Kidney epithelial cell (primary cell): ENCODE results near the gene CTNNBL1. TPM values are rescaled to one million over a fixed set of nuclear protein-coding genes. Genes with fewer than 3 reads are reported as not detected.

Experiments
- DNase-seq: peaks from one replicate; pipeline ENCODE4 v3.0.0-alpha.2; 2010; ENCODE audit warnings: low read depth
- H3K27me3 ChIP-seq: 2 replicates; pipeline ENCODE4 v1.6.0; 2011; ENCODE audit warnings: low read length; ENCODE audit not compliant: control insufficient read depth, insufficient read depth
- H3K36me3 ChIP-seq: 2 replicates; pipeline ENCODE4 v1.5.1; 2011; ENCODE audit warnings: low read length; ENCODE audit not compliant: control insufficient read depth, insufficient read depth
- H3K4me3 ChIP-seq: 2 replicates; pipeline ENCODE4 v1.5.1; 2011; ENCODE audit warnings: low read depth, mild to moderate bottlenecking, control low read depth, low read length
- total RNA-seq: library from RNA; depleted of rRNA; stranded (reverse); fragments of >200 nt; gene quantifications from 2 replicates; pipeline ENCODE4 v1.2.3, GENCODE V29; 2015
- TF ChIP-seq, protein P1 (sequence below): IDR thresholded peaks from 2 replicates; pipeline ENCODE4 v1.5.1; 2011; ENCODE audit warnings: mild to moderate bottlenecking, moderate library complexity, low read length, control low read depth, inconsistent platforms; ENCODE audit not compliant: insufficient read depth, poor library complexity, severe bottlenecking

The CTNNBL1 gene
- total RNA-seq, 1 donor from 2014 or later, result 40.5 TPM

DNA sequence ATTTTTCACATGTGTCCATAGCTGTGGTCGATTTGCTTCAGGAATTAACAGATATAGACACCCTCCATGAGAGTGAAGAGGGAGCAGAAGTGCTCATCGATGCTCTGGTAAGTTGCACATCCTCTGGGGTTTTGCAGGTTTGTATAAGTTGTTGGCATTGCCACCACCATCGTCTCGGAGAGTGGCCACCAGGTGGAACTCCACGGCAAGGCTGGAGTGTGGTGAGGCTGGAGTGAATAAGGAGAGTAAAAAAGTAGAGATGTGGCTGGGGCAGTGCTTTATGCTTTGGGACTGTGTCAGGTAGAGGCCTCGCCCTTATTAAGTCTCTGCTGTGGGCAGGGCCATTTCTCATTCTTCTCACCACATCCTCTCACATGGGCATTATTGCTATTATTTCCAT is 63.7 kb downstream of the CTNNBL1 start:
- H3K4me3 ChIP-seq, result no peak overlapping the region
- TF ChIP-seq, protein P1, sequence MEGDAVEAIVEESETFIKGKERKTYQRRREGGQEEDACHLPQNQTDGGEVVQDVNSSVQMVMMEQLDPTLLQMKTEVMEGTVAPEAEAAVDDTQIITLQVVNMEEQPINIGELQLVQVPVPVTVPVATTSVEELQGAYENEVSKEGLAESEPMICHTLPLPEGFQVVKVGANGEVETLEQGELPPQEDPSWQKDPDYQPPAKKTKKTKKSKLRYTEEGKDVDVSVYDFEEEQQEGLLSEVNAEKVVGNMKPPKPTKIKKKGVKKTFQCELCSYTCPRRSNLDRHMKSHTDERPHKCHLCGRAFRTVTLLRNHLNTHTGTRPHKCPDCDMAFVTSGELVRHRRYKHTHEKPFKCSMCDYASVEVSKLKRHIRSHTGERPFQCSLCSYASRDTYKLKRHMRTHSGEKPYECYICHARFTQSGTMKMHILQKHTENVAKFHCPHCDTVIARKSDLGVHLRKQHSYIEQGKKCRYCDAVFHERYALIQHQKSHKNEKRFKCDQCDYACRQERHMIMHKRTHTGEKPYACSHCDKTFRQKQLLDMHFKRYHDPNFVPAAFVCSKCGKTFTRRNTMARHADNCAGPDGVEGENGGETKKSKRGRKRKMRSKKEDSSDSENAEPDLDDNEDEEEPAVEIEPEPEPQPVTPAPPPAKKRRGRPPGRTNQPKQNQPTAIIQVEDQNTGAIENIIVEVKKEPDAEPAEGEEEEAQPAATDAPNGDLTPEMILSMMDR, result no peak
- H3K27me3 ChIP-seq, result no peaks in the 10 kb centered on the region
- H3K36me3 ChIP-seq, result no peaks in the 10 kb centered on the region
- no peak for DNase-seq

DNA sequence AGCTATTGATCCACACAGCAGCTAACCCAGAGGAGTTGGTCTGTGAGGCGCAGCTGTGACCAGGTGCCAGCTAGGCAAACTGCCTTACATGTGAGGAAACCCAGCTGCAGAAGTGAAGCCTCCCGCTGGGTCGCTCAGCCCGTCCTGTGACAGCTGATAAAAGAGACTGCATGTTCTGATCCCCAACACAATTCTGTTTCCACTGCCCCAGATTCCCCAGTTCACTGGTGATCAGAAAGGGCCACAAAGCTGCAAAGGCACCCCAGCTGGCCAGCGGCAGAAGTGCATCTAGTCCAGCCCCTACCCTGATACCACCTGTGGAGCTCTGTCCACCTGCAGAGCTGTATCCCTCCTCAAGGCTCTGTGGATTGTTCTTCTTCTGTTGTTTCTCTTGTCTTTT is 64.5 kb downstream of the CTNNBL1 start:
- Histone ChIP-seq H3K4me3 (no peak overlapping the region), H3K36me3 (no peaks in the 10 kb centered on the region), H3K27me3 (no peaks in the 10 kb centered on the region)
- DNase-seq, result no peak
- TF ChIP-seq, protein P1, result peak; percentile 16

DNA sequence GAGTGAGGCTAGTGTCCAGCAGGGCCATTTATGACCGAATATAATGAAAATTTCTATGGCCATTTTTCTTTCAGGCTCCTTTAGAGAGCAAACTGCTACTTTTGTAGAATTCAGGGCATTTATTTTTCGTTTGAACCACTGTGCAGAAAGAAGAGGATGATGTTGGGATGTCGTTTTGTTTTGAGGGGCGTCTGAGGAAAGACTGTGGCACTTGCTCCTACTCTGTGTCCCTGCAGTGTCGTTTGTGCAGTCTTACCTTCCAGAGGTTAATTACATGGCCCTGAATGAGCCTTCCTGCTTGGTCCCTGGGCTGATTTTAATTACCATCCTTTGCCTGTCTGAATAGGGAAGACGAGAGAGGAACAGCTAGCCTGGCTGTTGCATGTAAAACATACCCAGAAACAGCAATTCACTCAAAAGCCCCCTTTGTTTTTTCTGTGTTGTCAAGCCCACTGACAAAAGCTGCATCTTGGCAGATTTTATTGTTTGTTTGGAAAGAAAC is 65.3 kb downstream of the CTNNBL1 start:
- H3K4me3 ChIP-seq, result no peak overlapping the region
- DNase-seq, result no peak
- TF ChIP-seq, protein P1, result no peak
- no peaks in the 10 kb centered on the region for H3K27me3 ChIP-seq
- H3K36me3 ChIP-seq, result no peaks in the 10 kb centered on the region

DNA sequence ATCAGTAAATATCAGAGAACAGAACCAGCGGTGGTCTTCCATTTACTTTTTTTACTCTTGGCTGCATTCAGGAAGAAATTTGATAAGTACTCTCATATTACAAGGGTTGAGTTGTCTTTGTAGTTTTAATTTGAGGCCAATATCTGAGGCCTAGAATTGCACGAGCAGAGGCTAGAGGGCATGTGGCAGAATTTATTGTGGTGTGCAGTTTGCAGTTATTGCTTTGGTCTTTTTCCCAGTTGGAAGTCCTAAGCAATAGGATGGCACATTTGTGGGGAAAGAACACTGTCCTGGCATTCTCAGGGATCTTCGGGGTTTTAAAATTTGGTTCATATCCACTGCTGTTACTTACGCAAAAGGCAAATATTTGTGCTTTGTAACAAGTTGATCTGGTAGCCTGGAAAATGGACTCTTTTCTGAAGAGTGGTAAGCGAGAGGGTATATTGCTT is 66.0 kb downstream of the CTNNBL1 start:
- TF ChIP-seq, protein P1, result no peak
- Histone ChIP-seq H3K4me3 (no peak overlapping the region), H3K27me3 (no peaks in the 10 kb centered on the region), H3K36me3 (no peaks in the 10 kb centered on the region)
- no peak for DNase-seq

DNA sequence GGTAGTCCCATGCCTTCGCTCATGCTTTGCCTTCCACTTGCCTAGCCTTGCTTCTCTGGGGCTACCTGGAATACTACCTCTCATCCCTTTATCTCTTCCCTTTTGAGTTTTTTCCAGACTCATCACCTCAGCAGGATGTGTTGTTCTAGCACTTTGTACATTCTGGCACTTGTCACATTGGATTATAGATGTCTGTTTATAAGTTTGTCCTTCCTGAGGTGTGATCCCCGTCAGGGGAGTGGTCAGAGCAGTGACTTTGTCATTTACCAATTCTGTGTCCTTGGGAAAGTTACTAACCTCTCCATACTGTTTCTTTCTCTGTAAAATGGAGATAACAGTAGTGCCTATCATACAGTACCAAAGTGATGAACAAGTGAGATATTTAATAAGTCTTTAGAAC is 66.5 kb downstream of the CTNNBL1 start:
- Histone ChIP-seq H3K4me3 (no peak overlapping the region), H3K27me3 (no peaks in the 10 kb centered on the region), H3K36me3 (no peaks in the 10 kb centered on the region)
- no peak for DNase-seq
- TF ChIP-seq, protein P1, result no peak
